Bronchial epithelial cell (primary cell): ENCODE measurements around the gene SHB. TPM values are rescaled to one million over a fixed set of nuclear protein-coding genes. Genes with fewer than 3 reads are reported as not detected.

ENCODE experiments used
- DNase-seq: peaks from one replicate; pipeline ENCODE4 v3.0.0-alpha.2; 2010; ENCODE audit warnings: low read depth
- FAIRE-seq: peaks from 2 replicates; lab custom pipeline; 2011; peaks lifted over from hg19 to GRCh38; lab: Jason Lieb, UNC
- H3K27me3 ChIP-seq: 2 replicates; pipeline ENCODE4 v1.5.1; 2011; ENCODE audit warnings: low read length; ENCODE audit not compliant: control insufficient read depth, insufficient read depth
- H3K36me3 ChIP-seq: 2 replicates; pipeline ENCODE4 v1.5.1; 2011; ENCODE audit warnings: low read length; ENCODE audit not compliant: control insufficient read depth, insufficient read depth
- H3K4me3 ChIP-seq: 2 replicates; pipeline ENCODE4 v1.5.1; 2011; ENCODE audit warnings: mild to moderate bottlenecking, low read depth, low read length, control low read depth
- total RNA-seq: library from RNA; depleted of rRNA; stranded (reverse); fragments of >200 nt; gene quantifications from 2 replicates; pipeline ENCODE4 v1.2.1, GENCODE V29; 2014
- TF ChIP-seq, protein P1 (sequence below): IDR thresholded peaks from 2 replicates; pipeline ENCODE4 v1.5.1; 2011; ENCODE audit warnings: mild to moderate bottlenecking, moderate library complexity, low read length, control low read depth, inconsistent platforms; ENCODE audit not compliant: insufficient read depth, severe bottlenecking

The SHB gene
- total RNA-seq, 1 donor from 2014 or later, result 14.5 TPM

- H3K36me3 ChIP-seq, result peaks cover 1% of the 10 kb centered on the region
- DNase-seq, result peak; percentile 70
- TF ChIP-seq, protein P1, sequence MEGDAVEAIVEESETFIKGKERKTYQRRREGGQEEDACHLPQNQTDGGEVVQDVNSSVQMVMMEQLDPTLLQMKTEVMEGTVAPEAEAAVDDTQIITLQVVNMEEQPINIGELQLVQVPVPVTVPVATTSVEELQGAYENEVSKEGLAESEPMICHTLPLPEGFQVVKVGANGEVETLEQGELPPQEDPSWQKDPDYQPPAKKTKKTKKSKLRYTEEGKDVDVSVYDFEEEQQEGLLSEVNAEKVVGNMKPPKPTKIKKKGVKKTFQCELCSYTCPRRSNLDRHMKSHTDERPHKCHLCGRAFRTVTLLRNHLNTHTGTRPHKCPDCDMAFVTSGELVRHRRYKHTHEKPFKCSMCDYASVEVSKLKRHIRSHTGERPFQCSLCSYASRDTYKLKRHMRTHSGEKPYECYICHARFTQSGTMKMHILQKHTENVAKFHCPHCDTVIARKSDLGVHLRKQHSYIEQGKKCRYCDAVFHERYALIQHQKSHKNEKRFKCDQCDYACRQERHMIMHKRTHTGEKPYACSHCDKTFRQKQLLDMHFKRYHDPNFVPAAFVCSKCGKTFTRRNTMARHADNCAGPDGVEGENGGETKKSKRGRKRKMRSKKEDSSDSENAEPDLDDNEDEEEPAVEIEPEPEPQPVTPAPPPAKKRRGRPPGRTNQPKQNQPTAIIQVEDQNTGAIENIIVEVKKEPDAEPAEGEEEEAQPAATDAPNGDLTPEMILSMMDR, result no peak
- H3K27me3 ChIP-seq, result no peaks in the 10 kb centered on the region
- H3K4me3 ChIP-seq, result no peak overlapping the region
- no peak for FAIRE-seq
Observed at GRCh38 chr9:38006163-38006562, 62.9 kb downstream of the SHB start.

- no peak overlapping the region for H3K4me3 ChIP-seq
- FAIRE-seq (no peak), DNase-seq (no peak)
- TF ChIP-seq, protein P1, result no peak
- H3K36me3 ChIP-seq, result peaks cover 1% of the 10 kb centered on the region
- no peaks in the 10 kb centered on the region for H3K27me3 ChIP-seq
Observed at GRCh38 chr9:38004809-38005560, 64.0 kb downstream of the SHB start.

GRCh38 chr9:38003946-38004808 is 64.8 kb downstream of the SHB start:
- H3K36me3 ChIP-seq, result peaks cover 1% of the 10 kb centered on the region
- TF ChIP-seq, protein P1, result no peak
- H3K4me3 ChIP-seq, result no peak overlapping the region
- H3K27me3 ChIP-seq, result no peaks in the 10 kb centered on the region
- DNase-seq (no peak), FAIRE-seq (no peak)

GRCh38 chr9:38003230-38003629 is 65.8 kb downstream of the SHB start:
- no peaks in the 10 kb centered on the region for H3K27me3 ChIP-seq
- no peak for FAIRE-seq
- H3K4me3 ChIP-seq, result no peak overlapping the region
- TF ChIP-seq, protein P1, result no peak
- DNase-seq, result no peak
- H3K36me3 ChIP-seq, result peaks cover 1% of the 10 kb centered on the region

DNA sequence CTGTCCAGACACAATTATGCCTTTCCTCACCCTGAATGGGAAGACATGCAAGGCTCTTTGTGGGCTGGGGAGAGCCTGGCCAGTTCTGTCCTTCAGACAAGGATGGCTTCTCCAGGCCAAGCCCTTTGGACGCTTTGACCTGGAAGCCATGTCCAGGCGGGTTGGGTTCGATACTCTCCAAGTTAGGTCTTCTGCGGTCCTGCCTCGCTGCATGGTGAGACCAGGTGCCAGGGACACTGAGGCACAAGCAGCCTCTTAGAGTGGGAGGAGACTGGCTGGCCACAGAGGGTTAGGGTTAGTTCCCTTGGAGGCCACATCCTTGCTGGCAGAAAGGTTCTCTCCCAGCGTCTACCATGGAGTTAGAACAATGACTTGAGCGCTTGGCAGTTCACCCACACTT is 67.6 kb downstream of the SHB start:
- FAIRE-seq, result no peak
- Histone ChIP-seq H3K4me3 (no peak overlapping the region), H3K27me3 (no peaks in the 10 kb centered on the region), H3K36me3 (peaks cover 3% of the 10 kb centered on the region)
- TF ChIP-seq, protein P1, result no peak
- no peak for DNase-seq
